Measurements from ENCODE around the gene CRBN. TPM values are rescaled to one million over a fixed set of nuclear protein-coding genes. Genes with fewer than 3 reads are reported as not detected.

The CRBN gene
- total RNA-seq, 1 donor from 2014 or later: 36.8 TPM

DNA sequence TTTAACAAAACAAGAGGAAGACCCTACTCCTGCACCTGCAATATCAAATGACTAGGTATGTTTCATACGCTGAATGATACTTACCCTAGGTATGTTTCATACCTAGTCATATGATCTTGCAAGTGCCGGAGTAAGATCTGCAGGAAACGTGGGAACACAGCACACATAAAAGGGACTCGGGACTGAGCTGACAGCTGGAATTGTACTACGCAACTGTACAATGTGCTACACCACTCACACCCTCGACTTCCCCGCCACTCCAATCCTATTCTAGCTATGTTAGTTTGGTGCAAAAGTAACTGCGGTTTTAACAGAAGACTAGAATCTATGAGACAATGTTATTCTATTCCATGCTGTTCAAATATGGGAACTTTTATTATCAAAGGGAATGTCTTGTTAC is 22.0 kb downstream of the CRBN start:
- no peaks in the 10 kb centered on the region for H3K4me1 Mint-ChIP-seq (ENCODE audit: low read depth)
- H3K4me3 Mint-ChIP-seq: no peak overlapping the region
- H3K27me3 Mint-ChIP-seq (ENCODE audit: insufficient read depth): no peaks in the 10 kb centered on the region
- no peak for DNase-seq (ENCODE audit: low spot score)
- peaks cover 8% of the 10 kb centered on the region for H3K9me3 Mint-ChIP-seq
- H3K36me3 Mint-ChIP-seq (ENCODE audit: low read depth): peaks cover 60% of the 10 kb centered on the region
- intact Hi-C loops (cut with micrococcal nuclease): loop anchor here (2.0 kb wide), 1 partner anchor 15 kb away; no protein-coding TSS in a partner anchor
- H3K27ac Mint-ChIP-seq: no peak overlapping the region

DNA sequence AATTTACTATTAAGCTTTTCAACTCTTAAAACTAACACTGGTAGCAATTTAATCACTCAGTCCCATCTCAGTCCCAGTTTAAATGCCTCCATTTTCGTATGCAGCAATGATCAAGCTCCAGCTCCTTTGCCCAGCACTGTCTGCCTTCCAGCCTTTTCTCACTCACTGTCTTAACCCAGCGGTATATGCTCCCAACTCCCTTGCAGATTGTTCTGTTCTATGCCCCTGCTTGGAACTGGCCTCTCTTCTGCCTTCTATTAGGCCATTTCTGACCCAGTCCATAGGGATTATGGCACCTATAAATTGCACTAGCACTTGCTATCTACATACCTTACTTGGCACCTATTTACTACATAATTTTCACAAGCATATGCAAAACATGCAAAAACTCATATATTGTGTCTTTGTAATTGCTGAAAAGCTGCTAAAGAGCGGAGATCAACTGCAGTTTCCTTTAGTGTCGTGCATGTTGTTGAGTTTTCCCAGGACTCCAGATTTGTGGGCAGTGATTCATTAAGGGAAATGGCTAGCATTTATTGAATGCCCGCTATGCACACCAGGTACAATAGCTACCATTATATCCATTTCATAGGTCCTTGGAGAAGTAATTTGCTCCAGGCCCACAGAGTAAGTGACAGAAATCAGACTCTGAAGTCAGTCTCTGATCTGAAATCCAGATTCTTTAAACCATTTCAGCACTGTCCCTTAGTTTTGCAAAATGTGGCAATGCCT is 24.4 kb downstream of the CRBN start:
- H3K9me3 Mint-ChIP-seq: peaks cover 8% of the 10 kb centered on the region
- no peak for DNase-seq (ENCODE audit: low spot score)
- H3K36me3 Mint-ChIP-seq (ENCODE audit: low read depth): peaks cover 64% of the 10 kb centered on the region
- intact Hi-C loops (cut with micrococcal nuclease): no loop called here
- no peak overlapping the region for H3K4me3 Mint-ChIP-seq
- H3K27ac Mint-ChIP-seq: no peak overlapping the region
- no peaks in the 10 kb centered on the region for H3K4me1 Mint-ChIP-seq (ENCODE audit: low read depth)
- no peaks in the 10 kb centered on the region for H3K27me3 Mint-ChIP-seq (ENCODE audit: insufficient read depth)

DNA sequence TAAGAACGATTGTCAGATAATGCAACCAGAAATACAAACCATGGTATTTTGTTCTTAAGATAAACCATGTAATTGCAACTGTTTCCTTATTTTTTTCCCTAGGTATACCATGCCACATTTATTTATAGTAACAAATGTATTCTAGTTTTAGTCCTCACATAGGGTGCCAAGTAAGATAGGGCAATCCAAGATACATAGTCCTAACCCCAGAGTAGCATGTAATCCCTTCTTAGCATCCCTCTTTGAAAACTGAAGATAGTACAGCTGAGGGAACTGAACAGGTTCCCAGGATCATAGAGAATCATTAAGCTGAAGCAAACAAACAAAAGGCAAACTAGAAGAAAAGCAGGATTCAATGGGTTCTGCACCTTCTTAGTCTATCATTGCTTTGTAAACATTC is 28.0 kb downstream of the CRBN start:
- Mint-ChIP-seq H3K27me3 (ENCODE audit: insufficient read depth) (no peaks in the 10 kb centered on the region), H3K9me3 (no peaks in the 10 kb centered on the region), H3K36me3 (ENCODE audit: low read depth) (peaks cover 57% of the 10 kb centered on the region), H3K4me1 (ENCODE audit: low read depth) (peaks cover 7% of the 10 kb centered on the region), H3K4me3 (no peak overlapping the region), H3K27ac (no peak overlapping the region)
- DNase-seq (ENCODE audit: low spot score): no peak
- intact Hi-C loops (cut with micrococcal nuclease): loop anchor here (2.0 kb wide), 1 partner anchor 15 kb away; no protein-coding TSS in a partner anchor

DNA sequence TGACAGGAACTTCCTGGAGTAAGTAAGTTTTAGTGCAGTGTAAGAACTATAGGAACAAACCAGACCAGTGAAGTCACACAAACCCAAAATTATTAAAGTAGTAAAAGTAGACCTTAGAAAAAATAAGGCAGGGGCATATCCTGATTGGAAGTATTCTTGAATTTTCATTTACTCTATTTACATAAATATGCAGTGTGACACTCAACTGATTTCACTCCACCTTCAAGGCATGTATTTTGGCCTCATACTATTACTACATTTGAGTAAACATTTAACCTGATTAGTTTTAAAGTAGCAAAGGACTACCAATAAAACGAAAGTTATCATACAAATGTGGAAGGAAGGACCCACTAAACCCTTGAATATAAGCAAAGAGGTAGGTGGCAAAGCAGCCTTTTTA is 29.9 kb downstream of the CRBN start:
- no peaks in the 10 kb centered on the region for H3K27me3 Mint-ChIP-seq (ENCODE audit: insufficient read depth)
- H3K4me1 Mint-ChIP-seq (ENCODE audit: low read depth): peaks cover 7% of the 10 kb centered on the region
- H3K27ac Mint-ChIP-seq: no peak overlapping the region
- peaks cover 59% of the 10 kb centered on the region for H3K36me3 Mint-ChIP-seq (ENCODE audit: low read depth)
- DNase-seq (ENCODE audit: low spot score): no peak
- H3K9me3 Mint-ChIP-seq: no peaks in the 10 kb centered on the region
- intact Hi-C loops (cut with micrococcal nuclease): loop anchor here (2.0 kb wide), 1 partner anchor 23 kb away; the partner anchor contains the start of gene TRNT1
- H3K4me3 Mint-ChIP-seq: no peak overlapping the region

DNA sequence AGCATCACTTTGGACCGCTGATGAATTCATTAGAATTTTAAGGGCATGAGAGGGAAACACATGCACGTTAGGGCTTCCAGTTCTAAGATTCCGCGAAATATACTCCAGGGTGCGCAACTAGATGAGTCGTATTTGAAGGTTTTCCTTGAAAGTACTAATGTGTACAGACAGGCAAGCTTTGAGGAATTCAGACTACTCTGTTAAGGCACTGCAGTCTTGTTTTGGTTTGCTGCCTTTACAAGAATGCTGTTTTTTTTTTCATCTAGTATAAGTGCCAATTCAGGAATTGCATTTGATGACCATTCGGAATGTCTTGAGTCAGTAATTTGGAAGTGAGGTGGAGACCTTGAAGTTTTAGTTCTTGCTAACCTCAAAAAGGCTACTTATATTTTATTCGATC is 33.7 kb downstream of the CRBN start:
- peak overlapping the region; percentile 2 for H3K27ac Mint-ChIP-seq

DNA sequence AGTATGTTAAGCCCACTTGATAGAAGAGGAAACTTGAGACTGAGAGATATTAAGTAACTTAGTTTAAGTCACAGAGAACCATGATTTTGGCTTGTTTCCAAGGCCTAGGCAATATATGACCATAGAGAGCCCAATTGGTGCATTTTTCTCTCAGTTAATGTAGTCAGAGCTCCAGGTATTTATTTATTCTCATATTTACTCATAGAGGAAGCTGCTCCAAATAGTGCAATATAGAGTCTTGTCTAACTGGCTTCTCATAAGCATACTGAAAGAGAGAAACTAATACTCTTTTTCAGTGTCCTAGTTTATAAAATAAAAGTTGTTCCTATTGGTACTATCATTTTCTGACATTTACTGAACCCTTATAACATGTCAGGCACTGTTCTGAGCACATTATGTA is 37.6 kb downstream of the CRBN start:
- no peak for DNase-seq (ENCODE audit: low spot score)
- peaks cover 72% of the 10 kb centered on the region for H3K36me3 Mint-ChIP-seq (ENCODE audit: low read depth)
- H3K27me3 Mint-ChIP-seq (ENCODE audit: insufficient read depth): no peaks in the 10 kb centered on the region
- no peaks in the 10 kb centered on the region for H3K9me3 Mint-ChIP-seq
- H3K4me3 Mint-ChIP-seq: no peak overlapping the region
- H3K4me1 Mint-ChIP-seq (ENCODE audit: low read depth): peaks cover 14% of the 10 kb centered on the region
- intact Hi-C loops (cut with micrococcal nuclease): loop anchor here (2.0 kb wide), 1 partner anchor 13 kb away; no protein-coding TSS in a partner anchor
- no peak overlapping the region for H3K27ac Mint-ChIP-seq

More for the DNA sequence above, 33.7 kb downstream of the CRBN start:
- Mint-ChIP-seq H3K9me3 (no peaks in the 10 kb centered on the region), H3K4me1 (ENCODE audit: low read depth) (peaks cover 7% of the 10 kb centered on the region), H3K36me3 (ENCODE audit: low read depth) (peaks cover 58% of the 10 kb centered on the region), H3K27me3 (ENCODE audit: insufficient read depth) (no peaks in the 10 kb centered on the region), H3K4me3 (no peak overlapping the region)
- intact Hi-C loops (cut with micrococcal nuclease): no loop called here
- DNase-seq (ENCODE audit: low spot score): no peak

DNA sequence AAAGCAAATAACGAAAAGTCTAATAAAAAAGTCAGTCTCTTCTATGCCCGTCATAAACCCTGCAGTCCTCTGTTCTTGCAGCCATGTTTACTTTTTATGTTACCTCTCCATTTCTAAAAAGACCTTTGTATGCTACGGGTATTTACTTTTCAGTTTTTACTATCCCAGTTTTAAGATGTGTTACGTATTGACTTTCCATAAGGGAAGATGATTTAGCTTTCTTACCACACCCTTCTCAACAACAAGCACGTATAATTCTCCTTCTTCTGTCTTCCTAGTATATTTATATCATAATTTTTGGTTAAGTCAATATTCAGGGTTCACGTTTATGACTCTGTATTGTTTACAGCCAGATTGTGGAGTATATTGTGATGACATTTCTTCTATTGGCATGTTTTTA is 42.0 kb downstream of the CRBN start:
- no peaks in the 10 kb centered on the region for H3K9me3 Mint-ChIP-seq
- DNase-seq (ENCODE audit: low spot score): no peak
- peaks cover 42% of the 10 kb centered on the region for H3K4me1 Mint-ChIP-seq (ENCODE audit: low read depth)
- no peak overlapping the region for H3K27ac Mint-ChIP-seq
- intact Hi-C loops (cut with micrococcal nuclease): no loop called here
- H3K4me3 Mint-ChIP-seq: no peak overlapping the region
- peaks cover 52% of the 10 kb centered on the region for H3K36me3 Mint-ChIP-seq (ENCODE audit: low read depth)
- H3K27me3 Mint-ChIP-seq (ENCODE audit: insufficient read depth): no peaks in the 10 kb centered on the region

DNA sequence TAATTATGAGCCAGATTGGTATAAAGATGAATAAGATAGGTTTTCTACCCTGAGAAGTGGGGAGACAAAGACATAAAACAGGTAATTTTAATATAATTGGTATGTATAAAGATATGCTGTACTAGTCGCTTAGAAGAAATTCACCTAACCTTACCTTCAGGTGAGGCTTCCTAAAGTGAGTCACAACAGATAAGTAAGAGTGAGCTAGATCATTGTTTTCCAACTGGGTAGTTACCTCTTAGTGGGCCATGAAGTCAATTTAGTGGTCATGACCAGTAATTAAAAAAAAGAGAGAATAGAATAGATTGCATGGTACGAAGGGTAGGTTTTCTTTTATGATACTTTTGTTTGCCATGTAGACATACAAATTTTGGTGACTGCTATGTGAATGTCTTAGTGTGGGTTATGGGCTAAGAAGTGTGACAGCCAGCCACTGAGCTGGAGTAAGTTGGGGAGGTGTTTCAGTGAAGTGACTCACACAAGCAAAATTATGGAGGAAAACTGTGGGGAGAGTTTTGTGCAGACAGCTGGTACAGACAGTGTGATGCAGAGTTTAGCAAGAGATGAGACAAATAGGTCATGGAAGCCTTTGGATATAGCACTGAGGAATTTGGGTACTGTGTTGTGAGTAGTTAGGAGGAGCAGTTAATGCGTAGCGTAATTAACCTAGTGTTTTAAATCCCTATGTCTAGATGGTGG is 44.6 kb downstream of the CRBN start:
- H3K4me3 Mint-ChIP-seq: no peak overlapping the region
- peaks cover 51% of the 10 kb centered on the region for H3K36me3 Mint-ChIP-seq (ENCODE audit: low read depth)
- H3K9me3 Mint-ChIP-seq: no peaks in the 10 kb centered on the region
- peak overlapping the region; percentile 30 for H3K27ac Mint-ChIP-seq
- intact Hi-C loops (cut with micrococcal nuclease): no loop called here
- peaks cover 42% of the 10 kb centered on the region for H3K4me1 Mint-ChIP-seq (ENCODE audit: low read depth)
- DNase-seq (ENCODE audit: low spot score): no peak
- no peaks in the 10 kb centered on the region for H3K27me3 Mint-ChIP-seq (ENCODE audit: insufficient read depth)

DNA sequence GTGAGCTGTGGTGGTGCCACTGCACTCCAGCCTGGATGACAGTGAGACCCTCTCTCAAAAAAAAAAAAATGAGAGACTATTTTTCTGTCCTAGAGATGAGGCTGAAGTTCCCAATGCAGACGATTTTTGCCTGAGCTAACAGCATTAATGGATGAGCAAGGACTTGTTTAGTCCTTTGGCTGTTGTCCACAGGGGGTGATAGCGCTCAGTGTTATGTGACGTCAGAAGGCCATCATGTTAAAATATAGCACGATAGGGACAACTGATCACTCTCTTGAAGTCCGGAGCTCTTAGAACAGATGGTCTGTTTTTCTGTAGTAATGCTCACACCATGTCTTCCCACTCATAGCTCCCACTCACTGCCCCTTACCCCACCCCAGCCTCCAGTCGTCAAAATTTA is 46.0 kb downstream of the CRBN start:
- Mint-ChIP-seq H3K4me1 (ENCODE audit: low read depth) (peaks cover 39% of the 10 kb centered on the region), H3K36me3 (ENCODE audit: low read depth) (peaks cover 43% of the 10 kb centered on the region), H3K27me3 (ENCODE audit: insufficient read depth) (no peaks in the 10 kb centered on the region), H3K4me3 (no peak overlapping the region), H3K9me3 (no peaks in the 10 kb centered on the region), H3K27ac (no peak overlapping the region)
- intact Hi-C loops (cut with micrococcal nuclease): no loop called here
- DNase-seq (ENCODE audit: low spot score): no peak

DNA sequence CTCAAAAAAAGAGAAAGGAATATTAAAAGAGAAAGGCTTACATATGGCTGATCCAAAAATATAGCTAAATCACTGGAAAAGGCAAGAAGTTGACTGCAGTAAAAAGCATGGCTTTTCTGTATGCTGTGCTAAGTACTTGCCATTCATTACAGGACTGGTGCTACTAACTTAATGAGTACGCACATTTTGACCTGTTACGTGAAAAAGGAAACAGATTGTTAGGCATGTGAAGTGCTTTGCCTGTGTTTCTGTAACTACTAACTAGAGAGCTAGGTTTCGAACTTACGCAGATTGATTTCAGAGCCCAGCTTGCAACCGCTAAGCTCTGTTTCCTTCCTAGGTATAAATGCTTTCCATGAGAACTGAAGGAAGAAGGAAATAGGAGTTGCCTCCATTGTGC is 49.9 kb downstream of the CRBN start:
- no peak for DNase-seq (ENCODE audit: low spot score)
- H3K36me3 Mint-ChIP-seq (ENCODE audit: low read depth): peaks cover 30% of the 10 kb centered on the region
- H3K27ac Mint-ChIP-seq: no peak overlapping the region
- H3K27me3 Mint-ChIP-seq (ENCODE audit: insufficient read depth): peaks cover 2% of the 10 kb centered on the region
- intact Hi-C loops (cut with micrococcal nuclease): loop anchor here (2.0 kb wide), 1 partner anchor 13 kb away; no protein-coding TSS in a partner anchor
- H3K4me1 Mint-ChIP-seq (ENCODE audit: low read depth): peaks cover 41% of the 10 kb centered on the region
- H3K4me3 Mint-ChIP-seq: no peak overlapping the region
- H3K9me3 Mint-ChIP-seq: peaks cover 3% of the 10 kb centered on the region

DNA sequence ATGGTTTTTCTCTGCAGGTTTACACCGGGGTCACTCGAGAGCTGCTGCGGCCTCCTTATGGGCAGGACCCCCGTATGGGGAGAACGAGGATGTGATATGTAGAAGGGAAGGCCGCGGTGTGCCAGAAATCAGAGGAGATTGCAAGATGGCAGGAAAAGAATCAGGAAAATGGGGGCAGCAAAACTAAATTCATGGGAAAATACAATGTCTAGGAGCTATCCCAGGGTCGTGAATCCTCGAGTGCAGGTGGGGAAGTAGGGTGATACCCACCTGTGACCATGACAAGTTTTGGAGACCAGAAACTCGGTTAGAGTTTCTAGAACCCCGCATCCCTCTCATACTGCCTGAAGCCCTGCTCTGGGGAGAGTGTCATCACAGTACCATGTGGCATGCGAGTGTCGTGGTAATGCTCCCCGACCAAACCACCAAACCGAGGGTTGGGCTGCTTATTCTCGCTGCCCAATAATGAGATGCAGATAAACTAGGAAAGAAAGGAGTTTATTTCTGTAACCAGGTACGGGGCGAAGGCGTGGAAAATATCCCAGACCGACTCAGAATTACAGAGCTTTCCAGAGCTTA is 52.0 kb downstream of the CRBN start:
- H3K36me3 Mint-ChIP-seq (ENCODE audit: low read depth): peaks cover 23% of the 10 kb centered on the region
- peaks cover 3% of the 10 kb centered on the region for H3K9me3 Mint-ChIP-seq
- H3K27me3 Mint-ChIP-seq (ENCODE audit: insufficient read depth): peaks cover 2% of the 10 kb centered on the region
- peak; percentile 4 for DNase-seq (ENCODE audit: low spot score)
- H3K27ac Mint-ChIP-seq: peak overlapping the region; percentile 99
- H3K4me1 Mint-ChIP-seq (ENCODE audit: low read depth): peaks cover 30% of the 10 kb centered on the region
- H3K4me3 Mint-ChIP-seq: peak overlapping the region; percentile 99
- intact Hi-C loops (cut with micrococcal nuclease): loop anchor here (2.0 kb wide), 3 partner anchors 15 to 1175 kb away; partner anchors contain the start of gene SETMAR

DNA sequence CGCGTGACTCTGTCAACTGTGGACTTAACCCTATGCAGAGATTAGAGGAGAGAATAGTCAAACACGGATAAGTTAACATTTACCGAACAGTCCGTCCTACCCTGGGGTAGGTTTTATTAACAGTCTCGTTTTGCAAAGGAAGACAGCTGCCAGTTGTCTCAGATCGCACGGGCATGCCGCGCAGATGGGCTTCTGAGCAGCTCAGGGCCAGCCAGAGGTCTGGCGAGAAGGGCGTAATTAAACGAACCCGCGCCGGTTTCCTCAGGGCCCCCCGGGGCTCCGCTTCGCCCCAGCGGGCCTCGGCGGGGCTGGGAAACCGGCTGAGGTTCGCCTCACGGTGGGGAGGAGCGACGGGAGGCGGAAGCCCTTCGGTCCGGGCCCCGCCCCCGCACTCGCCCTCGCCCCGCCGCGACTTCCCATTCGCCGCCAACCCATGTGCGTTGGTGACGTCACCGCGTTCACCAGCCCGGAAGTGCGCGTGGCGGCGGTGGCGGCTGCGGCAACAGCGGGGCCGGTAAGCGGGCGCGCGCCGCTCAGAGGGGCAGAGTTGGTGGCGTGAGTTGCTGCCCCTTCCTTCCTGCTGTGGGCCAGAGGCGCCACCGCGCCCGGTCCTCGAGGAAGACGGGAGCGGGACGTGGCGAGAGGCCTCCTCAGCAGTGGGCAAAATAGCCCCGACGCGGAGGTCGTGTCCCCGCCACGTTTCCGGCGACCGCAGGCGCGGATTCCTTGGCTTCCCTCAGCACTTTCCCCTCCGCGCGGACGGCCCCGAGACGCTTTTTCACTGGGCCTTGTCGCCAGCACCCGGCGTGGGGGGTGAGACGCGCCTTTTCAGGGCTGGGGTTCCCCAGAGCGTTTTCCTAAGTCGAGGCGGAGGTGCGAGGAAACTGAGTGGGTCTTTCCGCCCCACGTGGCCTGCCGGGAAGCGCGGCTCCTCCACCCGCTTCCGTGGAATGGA is 52.7 kb downstream of the CRBN start, which contains the start of gene TRNT1:
TRNT1 (plus strand) TSS at position 464 of the 955 bp plus-strand sequence. CDS start 2,101 bp downstream, outside the sequence.
- H3K9me3 Mint-ChIP-seq: peaks cover 3% of the 10 kb centered on the region
- intact Hi-C loops (cut with micrococcal nuclease): loop anchor here (1.0 to 2.0 kb wide), 4 partner anchors 22 to 1176 kb away; partner anchors contain the start of genes CRBN and SETMAR
- H3K27ac Mint-ChIP-seq: peak within 1 kb of the TSS; percentile 99
- H3K4me1 Mint-ChIP-seq (ENCODE audit: low read depth): peaks cover 30% of the 10 kb centered on the region
- peak within 1 kb of the TSS; percentile 99 for H3K4me3 Mint-ChIP-seq
- H3K36me3 Mint-ChIP-seq (ENCODE audit: low read depth): peaks cover 23% of the 10 kb centered on the region
- peak; percentile 91 for DNase-seq (ENCODE audit: low spot score)
- H3K27me3 Mint-ChIP-seq (ENCODE audit: insufficient read depth): peaks cover 2% of the 10 kb centered on the region

All from activated T-helper 1 cell treated with anti-CD3 and anti-CD28 coated beads, Interleukin-12 subunit alpha, Interleukin-12 subunit beta, Interleukin-2, Interleukin-4 antibody, amounts not matched to agents 30 ng/mL and 10 ng/mL and 1 ng/mL, durations not matched to agents 14 hours and 24 hours and 36 hours (primary cell).